GM18861 (cell line): ENCODE data around the gene SHH.

Experiments used
- ATAC-seq: cut with Tn5 transposase; IDR thresholded peaks from one replicate; pipeline ENCODE4 v1.9.1; 2021; ENCODE audit not compliant: unreplicated experiment

SHH gene

DNA sequence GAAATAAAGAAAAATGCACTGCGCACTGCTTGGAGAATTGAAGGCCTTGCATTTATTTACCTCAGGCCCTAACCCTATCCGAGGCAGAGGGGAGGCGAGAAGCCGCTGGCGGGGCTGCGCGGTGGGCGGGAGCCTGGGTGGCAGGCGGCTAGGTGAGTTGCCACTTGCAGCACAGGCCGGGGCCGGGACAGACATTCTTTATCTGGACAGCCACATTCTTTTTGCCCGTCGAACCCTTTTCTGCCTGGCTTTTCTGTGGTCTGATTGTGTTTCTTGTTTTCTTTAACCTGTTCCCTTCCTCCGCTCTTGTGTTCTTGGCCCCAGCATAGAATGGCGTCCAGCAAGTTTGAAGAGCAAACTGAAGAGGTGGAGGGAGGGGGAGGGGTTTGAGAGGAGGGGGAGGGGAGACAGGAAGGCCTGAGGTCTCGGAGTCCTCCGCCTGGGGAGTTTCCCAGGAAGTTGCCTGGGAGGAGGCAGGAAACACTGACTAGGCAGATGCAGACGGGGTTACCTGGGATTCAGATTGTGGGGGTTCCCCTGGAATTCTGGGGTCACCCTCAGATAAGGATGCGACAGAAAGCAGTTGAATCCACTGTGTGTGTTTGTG, 5.1 kb downstream of the SHH start:
- no peak for ATAC-seq

DNA sequence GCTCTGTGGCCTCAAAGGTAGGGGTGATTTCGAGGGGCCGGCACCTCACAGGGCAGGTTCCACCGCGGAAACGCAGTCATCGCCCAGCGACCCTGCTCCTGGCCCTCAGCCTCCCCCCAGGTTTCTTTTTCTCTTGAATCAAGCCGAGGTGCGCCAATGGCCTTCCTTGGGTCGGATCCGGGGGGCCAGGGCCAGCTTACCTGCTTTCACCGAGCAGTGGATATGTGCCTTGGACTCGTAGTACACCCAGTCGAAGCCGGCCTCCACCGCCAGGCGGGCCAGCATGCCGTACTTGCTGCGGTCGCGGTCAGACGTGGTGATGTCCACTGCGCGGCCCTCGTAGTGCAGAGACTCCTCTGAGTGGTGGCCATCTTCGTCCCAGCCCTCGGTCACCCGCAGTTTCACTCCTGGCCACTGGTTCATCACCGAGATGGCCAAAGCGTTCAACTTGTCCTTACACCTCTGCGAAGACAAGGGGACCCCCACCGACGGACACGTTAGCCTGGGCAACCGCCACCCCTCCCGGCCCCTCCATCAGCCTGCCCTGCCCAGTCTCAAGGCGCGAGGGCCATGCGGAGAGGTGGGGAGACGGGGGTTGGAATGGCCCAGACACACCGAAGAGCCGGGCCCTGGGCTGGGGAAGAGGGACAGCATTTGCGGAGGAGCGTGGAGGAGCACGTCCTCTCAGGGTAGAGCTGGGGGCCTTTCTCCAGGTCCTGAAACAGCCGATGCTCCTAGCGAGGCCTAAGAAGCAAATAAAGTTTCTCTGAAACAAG, 6.0 kb downstream of the SHH start:
- no peak for ATAC-seq

DNA sequence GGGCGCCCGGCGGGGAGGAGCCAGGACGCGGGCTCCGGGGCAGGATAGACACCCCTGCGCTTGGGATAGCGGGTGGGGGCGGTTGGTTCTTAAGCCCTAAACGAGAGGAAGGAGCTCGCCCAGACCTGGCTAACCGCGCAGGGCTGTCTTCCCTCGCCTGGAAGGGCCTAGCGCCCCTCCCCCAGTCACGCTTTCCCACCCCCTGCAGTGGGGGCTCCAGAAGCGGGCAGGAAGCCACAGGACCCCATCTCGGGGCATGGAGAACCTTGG, 6.5 kb downstream of the SHH start:
- ATAC-seq, result no peak

DNA sequence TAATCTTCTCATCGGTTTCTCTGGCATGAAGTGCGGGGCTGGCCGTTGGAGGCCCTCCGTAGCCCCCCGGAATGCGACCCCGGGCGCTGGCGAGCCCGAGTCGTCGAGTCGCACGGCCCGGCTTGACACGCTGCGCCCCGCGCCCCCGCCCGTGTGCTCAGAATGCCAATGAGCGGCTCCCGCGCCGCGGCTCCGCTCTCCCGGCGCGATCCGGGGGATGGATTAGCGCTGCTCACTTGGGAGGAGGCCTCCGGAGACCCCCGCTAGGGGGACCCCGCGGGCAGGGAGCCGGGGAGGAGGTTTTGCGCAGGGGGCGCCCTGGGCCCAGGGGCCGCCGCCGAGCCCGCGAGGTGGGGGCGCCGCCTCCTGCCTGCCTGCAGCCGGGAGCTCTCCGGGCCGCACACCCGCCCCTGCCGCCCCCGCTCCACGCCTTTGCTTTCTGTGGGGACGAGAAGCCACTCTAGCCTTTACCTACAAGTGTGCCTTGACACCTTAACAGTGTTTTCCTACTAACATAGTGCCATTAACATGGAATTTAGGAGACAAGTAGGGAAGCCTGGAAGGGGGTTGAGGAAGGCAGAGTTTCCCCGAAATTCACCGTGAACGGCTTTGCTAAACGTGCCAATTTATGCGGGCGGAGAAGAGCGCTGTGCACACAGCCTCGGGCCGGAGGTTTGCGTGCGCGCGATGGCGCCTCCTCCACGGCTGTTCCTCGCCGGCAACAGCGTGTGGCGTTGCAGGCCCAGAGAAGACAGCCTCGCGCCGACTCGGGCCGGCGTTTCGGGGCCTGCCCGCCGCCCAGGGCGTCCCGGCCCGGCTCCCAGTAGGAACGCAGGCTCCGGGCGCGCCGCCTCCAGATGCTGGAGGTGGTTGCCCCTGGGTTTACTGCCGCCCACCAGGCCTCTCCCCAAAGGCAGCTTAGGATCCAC, 7.1 kb downstream of the SHH start:
- no peak for ATAC-seq

DNA sequence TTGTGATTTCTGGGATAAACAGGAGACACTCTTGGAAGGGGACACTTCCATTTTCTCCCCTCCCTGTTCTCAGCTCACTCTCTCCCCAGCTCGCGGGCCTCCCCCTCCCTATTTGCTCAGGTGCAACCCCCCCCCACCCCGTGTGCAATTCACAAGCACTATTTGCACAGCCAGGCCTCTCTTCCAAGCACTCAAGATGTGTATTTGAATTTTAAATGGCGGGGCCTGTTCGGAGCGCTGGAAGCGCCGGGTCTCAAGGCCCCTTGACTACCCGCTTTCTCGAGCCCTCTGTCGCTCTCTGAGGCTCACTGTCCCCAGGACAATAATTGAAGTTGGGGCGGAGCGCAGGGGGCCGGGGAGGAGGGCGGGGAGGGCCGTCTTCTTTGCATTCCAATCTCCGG, 7.8 kb downstream of the SHH start:
- no peak for ATAC-seq

DNA sequence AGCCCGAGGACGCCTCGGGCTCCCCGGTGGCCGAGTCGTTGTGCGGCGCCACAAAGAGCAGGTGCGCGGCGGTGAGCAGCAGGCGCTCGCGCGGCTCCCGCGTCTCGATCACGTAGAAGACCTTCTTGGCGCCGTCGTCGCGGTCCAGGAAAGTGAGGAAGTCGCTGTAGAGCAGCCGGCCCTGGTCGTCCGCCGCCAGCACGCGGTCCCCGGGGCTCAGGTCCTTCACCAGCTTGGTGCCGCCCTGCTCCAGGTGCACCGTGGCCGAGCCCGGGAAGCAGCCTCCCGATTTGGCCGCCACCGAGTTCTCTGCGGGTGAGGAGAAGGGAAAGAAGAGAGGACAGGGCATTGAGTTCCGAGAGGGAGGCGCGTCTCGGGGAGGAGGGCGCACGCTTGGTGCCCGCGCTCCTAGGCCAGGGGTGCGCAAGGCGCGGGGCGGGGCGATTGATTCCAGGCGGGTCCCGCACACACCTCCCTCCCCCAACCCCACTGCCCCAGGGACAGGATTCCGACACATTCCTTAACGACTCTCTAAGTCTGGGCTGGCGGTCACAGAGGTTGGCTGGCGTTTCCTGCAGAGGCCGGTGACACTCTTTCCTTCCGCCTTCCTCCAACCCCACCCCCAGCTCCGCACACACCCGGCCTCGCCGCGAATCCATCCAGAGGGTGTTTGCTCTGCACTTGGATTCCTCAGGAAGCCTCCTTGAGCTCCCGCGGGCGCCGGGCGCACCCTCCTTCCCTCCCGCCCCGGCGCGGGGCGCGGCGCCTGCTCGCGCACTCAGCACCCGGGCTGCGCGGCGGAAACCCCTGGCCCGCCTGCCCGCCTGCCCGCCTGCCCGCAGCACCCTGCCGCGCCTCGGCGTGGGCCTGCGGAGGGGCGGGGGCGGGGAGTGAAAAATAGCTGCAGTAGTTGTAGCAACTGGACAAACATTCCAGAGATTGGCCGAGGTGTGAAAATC, 8.6 kb downstream of the SHH start:
- no peak for ATAC-seq

DNA sequence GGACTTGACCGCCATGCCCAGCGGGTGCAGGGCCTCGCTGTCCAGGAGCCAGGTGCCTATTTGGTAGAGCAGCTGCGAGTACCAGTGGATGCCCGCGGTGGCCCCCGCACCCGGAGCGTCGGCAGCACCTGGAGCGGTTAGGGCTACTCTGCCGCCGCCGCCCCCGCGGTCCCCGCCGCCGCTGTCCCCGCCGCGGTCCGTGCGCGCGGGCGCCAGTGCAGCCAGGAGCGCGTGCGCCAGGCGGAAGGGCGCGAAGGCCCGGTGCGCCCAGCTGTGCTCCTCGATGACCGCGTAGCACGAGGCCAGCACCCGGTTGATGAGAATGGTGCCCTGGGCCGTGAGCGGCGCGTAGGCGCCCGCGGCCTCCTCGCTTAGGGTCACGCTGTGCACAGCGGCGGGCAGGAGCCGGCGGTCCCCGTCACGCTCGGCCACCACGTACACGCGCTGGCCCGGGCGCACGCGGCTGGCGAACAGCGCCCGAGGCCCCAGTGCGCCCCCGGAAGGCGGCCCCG, 9.3 kb downstream of the SHH start:
- ATAC-seq, result no peak

DNA sequence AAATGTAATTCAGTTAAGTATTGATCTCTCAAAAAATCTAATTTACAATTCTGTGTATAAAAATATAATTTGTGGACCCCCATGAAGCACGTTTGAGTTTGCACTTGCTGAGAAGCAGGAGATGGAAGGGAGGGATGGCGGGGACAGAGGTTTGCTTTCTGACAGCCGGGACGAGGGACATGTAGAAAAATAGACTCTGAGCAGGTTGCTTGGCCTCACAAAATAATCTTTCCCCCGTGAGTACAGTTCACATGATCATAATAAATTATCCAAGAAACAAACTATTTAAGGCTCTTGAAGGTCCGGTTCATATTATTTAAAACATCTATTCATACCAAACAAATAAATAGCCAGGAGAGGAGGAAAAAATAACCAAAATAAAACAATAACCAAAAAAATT, 10.0 kb downstream of the SHH start:
- no peak for ATAC-seq

DNA sequence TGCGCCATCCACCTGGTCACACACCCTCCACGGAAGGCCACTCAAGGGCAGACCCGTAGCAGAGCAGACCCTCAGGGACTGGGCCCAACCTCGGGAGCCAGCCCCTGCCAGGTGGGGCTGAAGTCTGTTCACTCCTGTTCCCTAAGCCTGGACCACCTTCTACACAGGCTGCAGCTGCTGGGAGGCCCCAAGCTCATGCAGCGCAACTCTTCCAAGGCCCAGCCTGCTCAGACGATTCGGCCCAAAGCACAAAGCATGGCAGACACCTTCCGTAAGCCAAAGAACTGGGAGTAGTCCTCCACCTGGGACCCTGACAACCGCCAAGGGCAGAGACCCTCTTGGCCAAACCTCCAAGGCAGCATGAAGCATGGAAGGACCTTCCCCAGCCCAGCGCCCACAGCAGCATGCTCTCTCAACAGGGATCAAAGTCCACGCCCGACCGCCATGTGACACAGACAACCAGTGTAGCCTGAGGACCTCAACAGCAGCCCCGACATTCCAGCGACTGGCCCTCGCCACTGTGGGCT, 11.5 kb downstream of the SHH start:
- no peak for ATAC-seq

DNA sequence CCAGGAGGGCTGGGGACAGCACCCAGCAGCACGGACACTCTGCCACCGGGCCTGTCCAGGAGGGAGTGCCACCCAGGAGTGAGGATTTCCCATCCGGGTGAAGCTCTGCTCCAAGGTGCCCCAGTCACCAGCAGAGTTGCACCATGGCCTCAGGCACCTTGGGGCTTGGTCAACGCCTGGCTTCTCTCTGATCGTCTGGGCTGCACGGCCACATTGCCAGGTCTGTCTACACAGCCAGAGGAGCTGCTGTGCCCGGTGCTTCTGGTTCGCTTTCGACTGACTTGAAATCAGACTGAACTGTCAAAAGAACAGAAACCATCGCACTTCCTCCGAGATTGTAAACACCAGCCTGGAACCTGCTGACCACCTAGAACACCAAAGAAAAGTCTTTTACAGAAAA, 12.0 kb downstream of the SHH start:
- ATAC-seq, result no peak

DNA sequence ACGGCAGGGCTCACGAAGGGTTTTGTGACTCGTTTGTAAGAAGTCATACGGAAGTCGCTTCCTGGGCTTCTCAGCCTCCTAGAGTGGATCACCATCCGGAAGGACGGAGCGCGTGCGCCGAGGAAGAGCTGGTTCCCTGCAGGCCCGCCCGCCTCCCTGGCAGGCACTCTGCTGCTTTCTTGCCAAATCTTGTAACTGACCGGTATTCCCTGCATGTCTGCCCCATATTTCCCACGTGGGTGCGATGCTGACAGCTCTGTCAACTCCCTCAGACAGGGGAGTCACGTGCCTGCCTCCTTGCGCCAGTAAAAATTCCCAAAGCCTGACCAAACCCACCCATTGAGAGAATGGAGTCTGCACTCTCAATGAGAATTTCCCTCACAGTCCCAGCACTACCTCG, 12.7 kb downstream of the SHH start:
- no peak for ATAC-seq

DNA sequence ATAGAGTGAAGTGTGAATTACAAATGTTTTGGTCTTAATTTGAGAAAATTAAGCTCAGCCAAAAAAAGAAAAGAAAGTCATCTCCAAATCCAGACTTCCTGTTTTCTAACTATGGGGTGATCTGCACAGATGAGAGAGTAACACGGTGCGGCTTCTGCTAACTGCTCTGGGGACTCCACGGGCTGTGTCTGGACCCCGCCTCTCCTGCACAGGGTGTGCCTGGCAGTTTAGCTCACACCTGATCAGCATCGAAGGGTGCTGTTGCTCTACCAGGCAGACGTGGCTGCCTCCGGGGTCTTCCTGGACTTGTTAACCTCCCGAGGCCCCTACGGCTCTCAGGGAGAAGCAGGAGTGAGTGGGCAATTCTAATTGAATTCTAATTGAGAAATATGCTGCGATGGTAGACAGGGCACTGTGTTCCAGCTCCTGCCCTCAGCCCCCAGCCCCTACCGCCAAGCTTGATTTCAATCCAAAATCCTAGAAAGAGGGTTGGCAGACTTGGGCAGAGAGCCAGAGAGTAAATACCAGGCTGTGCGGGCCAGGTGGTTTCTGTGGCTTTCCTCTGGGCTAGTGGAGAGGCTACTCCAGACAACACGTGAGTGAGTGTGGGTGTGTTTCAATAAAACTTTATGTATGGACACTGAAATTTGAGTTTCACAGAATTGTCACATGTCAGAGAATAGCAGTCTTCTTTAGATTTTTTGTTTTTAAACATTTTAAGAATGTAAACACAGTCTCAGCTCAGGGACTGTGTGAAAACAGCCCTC, 13.4 kb downstream of the SHH start:
- ATAC-seq, result no peak

DNA sequence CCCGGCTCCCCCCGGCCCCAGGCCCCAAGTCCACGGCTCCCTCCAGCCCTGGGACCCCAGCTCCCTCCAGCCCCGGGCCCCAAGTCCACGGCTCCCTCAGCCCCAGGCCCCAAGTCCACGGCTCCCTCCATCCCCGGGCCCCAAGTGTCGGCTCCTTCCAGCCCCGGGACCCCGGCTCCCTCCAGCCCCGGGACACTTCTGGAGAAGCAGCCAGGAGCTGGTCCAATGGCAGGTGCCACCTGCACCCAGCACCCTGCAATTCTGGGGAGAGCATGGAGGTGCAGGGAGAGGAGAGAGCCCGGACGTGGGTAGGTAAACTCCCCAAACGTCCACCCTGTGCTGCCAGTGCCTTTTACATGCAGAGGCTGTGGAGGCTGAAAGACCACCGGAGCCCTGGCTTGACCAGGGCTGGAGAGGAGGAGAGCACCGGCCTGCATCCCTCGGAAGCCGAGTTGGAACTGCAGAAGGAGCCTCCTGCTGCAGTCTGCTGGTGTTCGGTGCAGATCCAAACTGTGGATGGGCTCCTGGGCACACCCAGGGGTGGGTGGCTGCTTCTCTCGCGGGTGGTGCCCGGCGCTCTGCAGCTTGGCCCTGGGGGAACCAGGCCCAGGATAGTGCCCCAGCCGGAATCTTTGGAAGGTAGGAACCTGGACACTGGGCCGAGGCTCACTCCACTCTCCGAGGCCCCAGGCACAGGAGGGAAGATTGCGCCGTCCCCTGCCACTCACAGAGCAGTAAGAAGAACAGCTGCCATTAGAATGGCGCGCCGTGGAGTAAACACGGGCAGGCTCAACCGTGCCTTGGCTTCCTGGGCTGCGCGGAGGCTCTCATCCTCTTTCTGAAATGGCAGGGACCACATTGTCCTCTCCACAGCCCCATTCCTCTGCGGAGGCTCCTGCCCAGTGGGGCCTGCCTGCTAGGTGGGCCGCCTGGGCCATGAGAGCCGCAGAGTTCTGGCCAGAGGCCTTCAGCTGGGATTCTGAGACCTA, 14.7 kb downstream of the SHH start:
- no peak for ATAC-seq

DNA sequence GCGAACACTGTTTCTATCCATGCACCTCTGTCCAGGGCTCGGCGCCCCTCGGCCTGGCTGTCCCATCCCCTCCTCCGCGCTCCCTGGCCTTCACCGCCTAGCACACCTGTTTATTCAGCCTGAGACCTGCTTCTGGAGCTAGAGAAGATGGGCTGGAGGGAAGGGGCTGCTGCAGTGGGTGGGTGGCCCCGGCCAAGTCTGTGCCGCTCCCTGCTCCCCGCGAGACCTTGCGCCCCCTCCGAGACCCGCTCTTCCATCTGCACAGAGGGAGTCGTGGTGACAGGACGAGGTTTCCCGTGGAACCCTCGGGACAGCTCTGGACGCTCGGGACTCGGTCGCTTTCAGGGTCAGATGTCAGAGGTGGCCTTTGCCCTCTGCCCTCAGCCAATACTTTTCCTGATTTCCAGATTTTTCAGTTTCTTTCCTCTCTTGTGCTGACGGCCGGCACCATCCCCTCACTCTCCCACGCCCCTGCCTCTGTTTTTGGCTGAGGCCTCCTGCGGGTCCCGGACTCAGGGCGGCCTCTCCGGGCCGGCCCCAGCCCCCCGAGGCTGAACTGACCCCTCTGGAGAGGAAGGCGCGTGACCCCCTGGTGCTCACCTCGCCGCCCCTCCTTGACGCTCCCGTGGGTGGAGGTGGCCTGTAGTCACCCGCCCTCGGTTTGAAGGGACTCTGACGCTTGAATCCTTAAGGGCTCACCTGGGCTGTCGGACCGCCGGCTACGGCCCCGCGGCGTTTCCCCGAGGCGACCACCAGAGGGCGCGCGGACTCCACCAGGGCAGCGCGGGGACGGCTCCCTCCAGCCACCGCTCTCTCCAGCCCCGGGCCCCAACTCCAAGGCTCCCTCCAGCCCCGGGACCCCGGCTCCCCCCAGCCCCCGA, 15.6 kb downstream of the SHH start:
- ATAC-seq, result peak; percentile 54

DNA sequence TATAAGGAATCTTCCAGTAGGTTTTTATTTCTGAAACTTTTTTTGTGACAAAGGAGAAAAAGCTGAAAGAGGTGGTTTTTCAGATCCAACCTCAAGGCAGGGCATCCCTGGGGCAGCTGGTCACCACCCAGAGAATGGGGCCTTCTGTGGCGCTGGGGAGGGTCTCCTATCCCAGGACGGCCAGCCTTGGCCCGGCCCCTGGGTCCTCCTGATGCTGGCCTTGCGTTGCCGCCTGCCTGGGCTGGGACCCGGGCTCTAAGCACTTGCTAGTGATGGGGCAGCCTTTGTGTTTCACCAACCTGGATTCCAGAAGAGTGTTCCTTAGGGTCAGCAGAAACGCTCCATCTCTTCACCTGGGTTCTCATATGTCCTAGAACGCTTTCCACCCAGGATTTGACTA, 16.3 kb downstream of the SHH start:
- no peak for ATAC-seq

DNA sequence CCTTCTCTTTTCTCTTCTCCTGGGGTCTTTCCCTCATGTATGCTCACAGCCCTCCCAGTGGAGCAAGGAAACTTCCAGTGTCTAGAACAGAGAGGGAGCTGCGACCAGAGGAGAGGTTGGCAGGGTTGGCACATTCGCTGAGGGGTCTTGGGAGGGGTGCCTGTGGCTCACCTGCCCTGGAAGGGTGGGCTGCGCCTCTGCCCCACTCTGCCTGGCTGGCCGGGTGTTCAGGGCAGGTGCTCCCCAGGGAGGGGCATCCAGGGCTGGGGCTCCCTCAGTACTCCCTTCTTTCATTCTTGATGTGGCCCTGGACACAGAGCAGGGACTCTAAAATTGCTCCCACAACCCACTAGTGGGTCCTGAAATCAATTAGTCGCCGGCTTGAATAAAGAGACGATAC, 16.9 kb downstream of the SHH start:
- no peak for ATAC-seq

DNA sequence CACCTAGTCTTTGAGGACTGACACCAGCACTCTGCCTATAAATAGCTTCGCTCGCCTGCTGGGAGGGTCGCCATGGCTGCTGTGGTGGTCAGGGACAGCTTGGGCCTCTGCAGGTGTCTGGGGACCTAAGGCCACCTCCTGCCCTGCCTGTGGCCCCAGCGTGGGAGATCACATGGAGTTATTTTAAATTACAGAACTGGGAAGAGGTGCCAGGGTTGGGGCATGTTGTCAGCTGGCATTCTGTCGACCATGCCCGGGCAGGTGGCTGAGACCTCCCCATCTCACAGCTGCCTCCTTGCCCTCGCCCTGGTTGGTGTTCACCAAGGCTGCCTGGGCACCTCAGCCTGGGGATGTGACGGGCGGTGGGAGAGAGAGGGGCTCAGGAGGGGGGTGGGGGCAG, 18.1 kb downstream of the SHH start:
- no peak for ATAC-seq

DNA sequence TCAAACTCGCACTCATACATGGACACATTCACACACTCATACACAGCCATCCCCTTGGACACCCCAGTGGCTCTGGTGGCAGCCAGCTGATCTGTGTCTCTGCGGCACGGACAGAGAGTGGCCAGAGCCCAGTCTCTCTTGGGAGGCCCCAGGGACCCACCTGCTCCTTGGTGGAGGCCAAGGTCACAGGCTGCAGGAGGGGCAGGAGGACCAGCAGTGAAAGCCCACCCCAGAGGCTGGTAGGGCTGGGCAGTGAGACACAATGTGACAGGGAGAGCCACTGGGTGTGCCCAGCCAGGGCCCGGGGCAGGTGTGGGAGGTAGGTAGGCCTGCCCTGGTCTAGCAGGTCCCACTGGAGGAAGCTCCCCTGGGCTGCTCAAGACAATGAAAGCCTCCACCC, 18.5 kb downstream of the SHH start:
- no peak for ATAC-seq
